Activated CD4-positive, alpha-beta T cell treated with anti-CD3 and anti-CD28 coated beads, Interleukin-2, amount 10 ng/mL, durations not matched to agents 24 days and 14 days (primary cell): ENCODE measurements around the gene TEAD1. TPM values are rescaled to one million over a fixed set of nuclear protein-coding genes. Genes with fewer than 3 reads are reported as not detected.

ENCODE experiments used
- DNase-seq: peaks from one replicate; pipeline ENCODE4 v3.0.0; 2022
- H3K27ac Mint-ChIP-seq: one replicate; pipeline ENCODE4 v1.8.0; 2022; ENCODE audit warnings: mild to moderate bottlenecking, mixed read lengths
- H3K27me3 Mint-ChIP-seq: one replicate; pipeline ENCODE4 v1.8.0; 2022; ENCODE audit warnings: mixed read lengths
- H3K36me3 Mint-ChIP-seq: one replicate; pipeline ENCODE4 v1.8.0; 2022; ENCODE audit warnings: low read depth, mild to moderate bottlenecking, mixed read lengths
- H3K4me1 Mint-ChIP-seq: one replicate; pipeline ENCODE4 v1.8.0; 2021; ENCODE audit warnings: mixed read lengths
- H3K4me3 Mint-ChIP-seq: one replicate; pipeline ENCODE4 v1.8.0; 2022; ENCODE audit warnings: mild to moderate bottlenecking, moderate library complexity, mixed read lengths
- H3K9me3 Mint-ChIP-seq: one replicate; pipeline ENCODE4 v1.8.0; 2021; ENCODE audit warnings: mixed read lengths
- intact Hi-C: fragments of 100-400 bp; cut with micrococcal nuclease; formaldehyde crosslinking; loops from one replicate; pipeline ENCODE4 v1.15.1; 2023
- total RNA-seq: library from RNA; stranded (reverse); gene quantifications from 2 replicates; pipeline ENCODE4 v1.2.3, GENCODE V29; 2022

The TEAD1 gene
- total RNA-seq, 1 donor from 2014 or later: 0.49 TPM

DNA sequence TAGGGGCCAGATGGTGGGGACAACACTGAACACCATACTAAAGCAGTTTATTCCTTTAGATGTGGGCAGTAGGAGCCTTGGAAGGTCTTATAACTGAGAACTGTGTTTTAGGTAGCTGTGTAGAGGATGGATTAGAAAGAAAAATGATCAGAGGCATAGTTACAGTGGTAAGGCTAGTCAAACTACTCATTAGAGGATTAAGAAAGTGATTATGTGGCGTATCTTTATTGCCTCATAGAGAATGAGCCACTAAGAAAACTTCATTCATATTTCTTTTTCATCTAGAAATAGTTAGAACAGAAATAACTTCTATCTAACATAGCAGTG is 179.1 kb downstream of the TEAD1 start:
- intact Hi-C loops: no loop called here
- H3K36me3 Mint-ChIP-seq: no peaks in the 10 kb centered on the region
- no peak overlapping the region for H3K4me3 Mint-ChIP-seq
- peaks cover 7% of the 10 kb centered on the region for H3K4me1 Mint-ChIP-seq
- H3K9me3 Mint-ChIP-seq: no peaks in the 10 kb centered on the region
- DNase-seq: no peak
- peaks cover 18% of the 10 kb centered on the region for H3K27me3 Mint-ChIP-seq
- H3K27ac Mint-ChIP-seq: no peak overlapping the region

GRCh38 chr11:12853652-12854296 is 179.6 kb downstream of the TEAD1 start:
- H3K27me3 Mint-ChIP-seq: peaks cover 16% of the 10 kb centered on the region
- no peaks in the 10 kb centered on the region for H3K36me3 Mint-ChIP-seq
- intact Hi-C loops: no loop called here
- no peak for DNase-seq
- H3K9me3 Mint-ChIP-seq: no peaks in the 10 kb centered on the region
- no peak overlapping the region for H3K4me3 Mint-ChIP-seq
- H3K27ac Mint-ChIP-seq: no peak overlapping the region
- peaks cover 7% of the 10 kb centered on the region for H3K4me1 Mint-ChIP-seq

GRCh38 chr11:12854297-12854661 is 180.1 kb downstream of the TEAD1 start:
- no peaks in the 10 kb centered on the region for H3K36me3 Mint-ChIP-seq
- H3K4me3 Mint-ChIP-seq: no peak overlapping the region
- H3K9me3 Mint-ChIP-seq: no peaks in the 10 kb centered on the region
- no peak for DNase-seq
- intact Hi-C loops: no loop called here
- H3K27ac Mint-ChIP-seq: no peak overlapping the region
- H3K4me1 Mint-ChIP-seq: peaks cover 7% of the 10 kb centered on the region
- H3K27me3 Mint-ChIP-seq: peaks cover 15% of the 10 kb centered on the region

DNA sequence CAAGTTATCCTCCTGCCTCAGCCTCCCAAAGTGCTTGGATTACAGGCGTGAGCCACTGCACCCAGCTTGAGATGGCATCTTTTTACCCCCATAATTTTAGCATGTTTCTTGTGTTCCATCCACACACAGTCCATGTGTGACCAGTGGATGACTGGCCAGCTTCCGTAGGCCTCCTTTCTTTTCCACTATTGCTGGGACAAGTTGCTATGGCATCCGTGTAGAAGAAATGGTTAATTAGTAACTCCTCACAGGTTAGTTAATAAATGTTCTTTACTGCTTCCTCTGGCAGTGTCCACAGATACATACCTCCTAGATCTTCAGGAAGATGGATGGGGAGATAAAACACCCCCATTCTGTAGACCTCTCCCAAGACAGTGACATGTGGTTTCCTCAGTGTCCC is 180.6 kb downstream of the TEAD1 start:
- no peak for DNase-seq
- intact Hi-C loops: no loop called here
- Mint-ChIP-seq H3K4me3 (no peak overlapping the region), H3K36me3 (no peaks in the 10 kb centered on the region), H3K27ac (no peak overlapping the region), H3K9me3 (no peaks in the 10 kb centered on the region), H3K27me3 (peaks cover 15% of the 10 kb centered on the region), H3K4me1 (peaks cover 7% of the 10 kb centered on the region)

DNA sequence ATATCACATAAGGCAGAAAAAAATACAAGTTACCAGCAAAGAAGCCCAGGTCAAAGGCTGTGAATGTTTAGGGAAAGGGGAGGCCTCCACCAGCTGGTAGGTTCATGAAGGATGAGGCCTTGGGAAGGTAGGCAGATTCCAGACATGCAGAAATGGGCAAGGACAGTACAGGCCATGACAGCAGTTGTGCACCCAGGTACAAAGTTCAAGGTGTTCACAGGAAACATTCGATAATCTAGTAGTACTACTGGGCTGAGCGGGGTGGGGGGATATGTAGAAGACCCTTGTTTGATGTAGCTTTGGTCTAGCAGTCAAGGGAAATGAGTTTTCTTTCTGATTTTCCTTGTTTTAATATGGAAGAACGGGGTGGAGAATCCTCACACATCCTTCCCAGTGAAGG is 182.1 kb downstream of the TEAD1 start:
- intact Hi-C loops: no loop called here
- DNase-seq: no peak
- Mint-ChIP-seq H3K36me3 (no peaks in the 10 kb centered on the region), H3K27ac (no peak overlapping the region), H3K4me3 (no peak overlapping the region), H3K27me3 (peaks cover 20% of the 10 kb centered on the region), H3K9me3 (no peaks in the 10 kb centered on the region), H3K4me1 (peaks cover 6% of the 10 kb centered on the region)

DNA sequence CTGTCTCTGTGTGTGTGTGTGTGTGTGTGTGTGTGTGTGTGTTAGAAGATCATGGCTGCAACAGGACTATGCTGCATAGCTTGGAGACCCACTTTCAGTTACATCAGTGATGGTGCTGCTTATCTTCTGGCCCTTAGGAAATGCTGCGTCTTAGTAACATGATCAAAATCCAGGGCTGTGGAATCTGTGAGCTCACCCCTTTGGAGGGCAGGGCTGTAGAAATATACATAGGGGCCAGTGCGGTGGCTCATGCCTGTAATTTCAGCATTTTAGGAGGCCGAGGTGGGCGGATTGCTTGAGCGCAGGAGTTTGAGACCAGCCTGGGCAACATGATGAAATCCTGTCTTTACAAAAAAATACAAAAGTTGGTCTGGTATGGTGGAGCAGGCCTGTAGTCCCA is 183.4 kb downstream of the TEAD1 start:
- Mint-ChIP-seq H3K27ac (no peak overlapping the region), H3K4me1 (no peaks in the 10 kb centered on the region), H3K4me3 (no peak overlapping the region), H3K36me3 (no peaks in the 10 kb centered on the region), H3K9me3 (no peaks in the 10 kb centered on the region), H3K27me3 (peaks cover 25% of the 10 kb centered on the region)
- intact Hi-C loops: no loop called here
- DNase-seq: no peak

DNA sequence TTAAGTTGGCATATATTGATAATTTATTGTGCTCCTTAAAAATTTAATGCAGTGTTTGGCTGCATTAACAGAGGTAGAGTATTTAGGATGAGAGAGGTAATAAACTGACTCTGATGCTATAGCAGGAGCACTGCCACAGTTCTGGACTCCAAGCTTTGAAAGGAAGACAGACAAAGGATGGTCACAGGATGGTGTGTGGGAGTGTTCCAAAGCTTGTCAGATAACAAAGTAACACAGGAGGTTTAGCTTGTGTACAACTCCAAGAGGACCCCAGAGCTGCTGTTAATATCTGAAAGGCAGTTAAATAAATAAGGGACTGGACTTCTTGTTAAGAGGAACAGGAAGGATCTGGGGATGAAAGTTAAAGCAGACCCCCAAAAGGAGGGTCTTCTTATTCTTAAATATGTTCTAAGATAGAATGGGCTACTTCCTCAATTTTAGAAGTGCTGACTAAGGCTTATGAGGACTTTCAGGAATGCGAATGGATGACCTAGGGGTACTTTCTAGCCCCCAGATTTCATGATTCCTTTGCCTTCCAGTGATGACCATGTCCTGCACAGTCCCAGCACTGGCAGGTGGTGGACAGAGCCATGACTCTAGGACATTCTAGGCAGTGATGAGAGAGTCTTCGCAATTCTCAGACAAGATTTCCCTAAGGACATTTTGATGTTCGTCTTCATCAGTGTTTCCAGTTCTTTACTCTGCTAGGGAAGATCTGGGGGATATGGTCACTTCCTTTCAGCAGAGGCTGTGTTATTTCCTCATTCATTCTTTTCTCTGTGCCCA is 185.8 kb downstream of the TEAD1 start:
- Mint-ChIP-seq H3K9me3 (no peaks in the 10 kb centered on the region), H3K27me3 (peaks cover 44% of the 10 kb centered on the region), H3K4me3 (no peak overlapping the region), H3K36me3 (no peaks in the 10 kb centered on the region), H3K4me1 (peaks cover 2% of the 10 kb centered on the region), H3K27ac (no peak overlapping the region)
- intact Hi-C loops: no loop called here
- DNase-seq: no peak

DNA sequence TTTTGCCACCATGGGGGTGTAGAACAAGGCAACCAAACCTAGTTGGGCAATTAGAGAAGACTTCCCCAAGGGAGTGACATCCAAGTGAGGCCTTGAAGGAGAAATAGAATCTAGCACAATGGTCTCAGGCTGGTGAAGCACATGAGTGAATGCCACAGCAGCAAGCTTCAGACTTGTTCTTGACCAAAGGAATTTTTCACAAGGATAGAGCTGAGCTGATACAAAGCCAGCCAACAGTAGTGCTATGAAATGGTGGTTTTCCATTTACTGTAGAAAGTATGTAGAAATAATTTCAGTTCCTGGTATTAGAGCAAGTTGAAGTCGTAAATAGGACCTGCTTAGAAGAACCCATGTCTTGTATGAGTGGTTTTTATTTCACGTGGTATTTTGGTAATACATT is 186.6 kb downstream of the TEAD1 start:
- H3K4me3 Mint-ChIP-seq: no peak overlapping the region
- peaks cover 45% of the 10 kb centered on the region for H3K27me3 Mint-ChIP-seq
- intact Hi-C loops: no loop called here
- no peaks in the 10 kb centered on the region for H3K9me3 Mint-ChIP-seq
- no peak for DNase-seq
- no peaks in the 10 kb centered on the region for H3K36me3 Mint-ChIP-seq
- peaks cover 2% of the 10 kb centered on the region for H3K4me1 Mint-ChIP-seq
- H3K27ac Mint-ChIP-seq: no peak overlapping the region

DNA sequence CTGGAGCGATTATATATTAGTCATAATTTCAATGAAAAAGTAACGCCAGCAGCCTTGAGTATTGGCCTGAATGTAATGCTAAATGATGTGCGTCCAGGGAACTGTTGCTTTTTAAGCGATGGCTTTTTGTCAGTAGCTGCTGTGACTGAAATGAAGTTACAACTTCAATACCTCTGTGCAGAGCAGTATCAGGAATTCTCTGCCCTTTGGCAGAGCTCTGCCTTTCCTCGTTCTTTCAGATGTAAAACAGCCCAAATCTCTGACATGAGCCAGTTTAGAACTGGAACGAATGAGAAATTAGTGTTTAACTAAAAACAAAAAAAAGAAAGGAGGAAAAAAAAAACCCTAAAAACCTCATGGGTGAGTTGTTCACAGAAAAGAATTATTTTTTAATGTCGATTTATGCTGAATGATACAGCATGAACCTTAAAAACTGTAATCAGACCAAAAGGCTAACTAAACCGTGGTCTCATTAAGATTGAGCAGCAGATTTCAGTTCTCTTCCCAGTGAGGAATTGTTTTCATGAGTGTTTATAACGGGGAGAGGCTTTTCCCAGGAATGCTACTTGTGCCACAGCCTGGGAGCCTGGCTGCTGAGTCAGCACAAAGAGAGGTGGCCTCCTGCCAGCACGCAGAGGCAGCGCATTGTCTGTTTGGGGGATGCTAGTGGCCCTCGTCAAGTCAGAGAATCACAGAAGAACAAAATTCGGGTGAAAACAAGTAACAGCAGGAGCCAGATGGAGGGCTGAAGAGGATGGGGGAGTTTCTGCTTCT is 188.7 kb downstream of the TEAD1 start:
- Mint-ChIP-seq H3K4me1 (peaks cover 2% of the 10 kb centered on the region), H3K9me3 (no peaks in the 10 kb centered on the region), H3K27me3 (peaks cover 54% of the 10 kb centered on the region), H3K27ac (no peak overlapping the region), H3K36me3 (no peaks in the 10 kb centered on the region), H3K4me3 (no peak overlapping the region)
- intact Hi-C loops: no loop called here
- DNase-seq: no peak

DNA sequence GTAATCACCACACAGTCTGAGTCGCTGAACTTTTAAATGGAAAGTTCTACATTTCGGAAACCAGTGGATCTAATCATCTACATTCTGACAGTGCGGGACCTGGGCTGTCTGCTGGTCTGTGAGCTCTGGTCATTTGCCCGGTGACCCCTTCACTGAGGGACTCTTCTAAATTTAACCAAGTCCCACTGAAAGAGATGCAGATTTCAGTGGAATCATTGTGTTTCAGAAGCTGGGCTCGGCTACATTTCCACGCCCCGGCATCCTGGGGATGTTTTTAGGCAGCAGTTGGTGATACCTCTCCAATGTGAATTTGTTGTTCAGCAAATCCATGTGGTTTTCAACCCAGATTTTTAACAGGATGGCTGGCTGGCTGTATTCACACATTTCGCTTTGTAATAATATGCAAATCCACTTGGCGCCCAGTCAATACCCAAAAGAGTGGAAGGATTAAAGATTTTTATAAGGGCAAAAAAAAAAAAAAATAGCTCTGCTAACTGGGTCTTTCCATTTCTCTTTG is 189.4 kb downstream of the TEAD1 start:
- H3K27ac Mint-ChIP-seq: no peak overlapping the region
- no peaks in the 10 kb centered on the region for H3K36me3 Mint-ChIP-seq
- H3K9me3 Mint-ChIP-seq: no peaks in the 10 kb centered on the region
- H3K4me3 Mint-ChIP-seq: no peak overlapping the region
- DNase-seq: no peak
- intact Hi-C loops: no loop called here
- peaks cover 54% of the 10 kb centered on the region for H3K27me3 Mint-ChIP-seq
- peaks cover 2% of the 10 kb centered on the region for H3K4me1 Mint-ChIP-seq

GRCh38 chr11:12864316-12865156 is 190.3 kb downstream of the TEAD1 start:
- Mint-ChIP-seq H3K27ac (no peak overlapping the region), H3K27me3 (peaks cover 51% of the 10 kb centered on the region), H3K9me3 (no peaks in the 10 kb centered on the region), H3K4me1 (peaks cover 2% of the 10 kb centered on the region), H3K4me3 (no peak overlapping the region), H3K36me3 (no peaks in the 10 kb centered on the region)
- intact Hi-C loops: no loop called here
- no peak for DNase-seq

DNA sequence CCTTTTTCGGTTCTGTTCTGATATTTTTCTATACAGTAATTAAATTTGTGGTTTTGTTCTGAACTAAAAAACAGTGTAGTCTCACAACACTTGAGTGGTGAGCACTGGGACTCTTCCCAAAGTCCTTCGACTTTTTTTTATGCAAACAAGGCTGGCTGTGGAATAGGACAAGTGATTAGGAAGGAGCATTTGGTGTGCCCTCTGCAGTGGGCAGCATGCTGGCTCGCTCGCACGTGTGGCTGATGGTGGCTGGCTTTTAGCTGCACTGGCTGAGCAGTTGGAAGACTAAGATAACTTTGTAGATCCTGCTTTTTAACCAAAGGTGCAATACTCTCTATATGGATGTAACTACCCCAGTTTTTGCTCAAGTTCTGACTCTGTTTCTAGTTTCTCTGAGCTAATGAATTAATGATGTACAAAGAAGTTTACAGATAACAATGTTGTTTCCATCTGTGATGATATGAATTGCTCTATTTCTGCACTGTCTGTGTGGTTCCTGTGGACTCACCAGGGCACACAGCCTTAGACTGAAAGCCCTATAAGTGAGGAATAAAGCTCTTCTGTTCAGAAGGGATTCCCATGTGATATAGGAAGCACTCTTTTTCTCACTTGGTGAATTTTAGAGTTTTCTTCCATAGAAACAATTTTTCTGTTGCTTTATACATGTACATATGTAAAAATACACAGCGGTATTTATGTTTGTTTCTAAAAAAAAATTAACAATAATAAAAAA is 191.8 kb downstream of the TEAD1 start:
- peaks cover 45% of the 10 kb centered on the region for H3K27me3 Mint-ChIP-seq

DNA sequence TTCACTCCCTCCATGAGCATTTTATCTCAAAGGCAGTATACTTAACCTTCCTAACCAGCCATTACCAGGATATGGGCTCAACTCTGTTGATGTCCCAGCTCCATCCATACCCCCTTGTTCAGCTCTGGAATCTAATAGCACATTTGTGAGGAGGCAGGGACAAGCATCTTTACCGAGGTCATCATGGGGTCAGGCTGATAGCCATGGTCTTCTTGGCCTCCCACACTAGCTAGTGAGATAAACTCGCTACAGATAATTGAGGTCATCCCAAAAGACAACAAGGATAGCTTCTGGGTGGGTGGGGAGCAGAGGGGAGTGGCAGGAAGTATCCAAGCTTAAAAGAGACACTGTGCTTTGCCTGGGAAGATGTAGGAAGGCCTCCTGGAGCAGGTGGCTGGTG is 193.3 kb downstream of the TEAD1 start:
- Mint-ChIP-seq H3K4me3 (no peak overlapping the region), H3K4me1 (peaks cover 2% of the 10 kb centered on the region), H3K9me3 (no peaks in the 10 kb centered on the region), H3K27ac (no peak overlapping the region), H3K27me3 (peaks cover 40% of the 10 kb centered on the region), H3K36me3 (no peaks in the 10 kb centered on the region)
- no peak for DNase-seq
- intact Hi-C loops: no loop called here

More for the DNA sequence above, 191.8 kb downstream of the TEAD1 start:
- no peak for DNase-seq
- no peak overlapping the region for H3K4me3 Mint-ChIP-seq
- H3K4me1 Mint-ChIP-seq: peaks cover 2% of the 10 kb centered on the region
- H3K36me3 Mint-ChIP-seq: no peaks in the 10 kb centered on the region
- no peaks in the 10 kb centered on the region for H3K9me3 Mint-ChIP-seq
- intact Hi-C loops: no loop called here
- H3K27ac Mint-ChIP-seq: no peak overlapping the region
